Suprapubic skin (tissue), 4 donors: ENCODE measurements around the gene SCLT1.

Experiments used
- CTCF ChIP-seq, 2 donors: fragments of 200-600 bp in 1 of 2; fragments of 450-650 bp in 1 of 2; sonication (generic) in 1 of 2; IDR thresholded peaks; one replicate each; pipeline ENCODE4 v1.5.1; 2016 to 2019; ENCODE audit warnings: antibody characterized with exemption in 2 of 2, mild to moderate bottlenecking in 1 of 2, moderate library complexity in 1 of 2
- POLR2A ChIP-seq, 2 donors: fragments of 450-650 bp; IDR thresholded peaks; one replicate each; pipeline ENCODE4 v1.6.1; 2017; ENCODE audit warnings: antibody characterized with exemption in 2 of 2, mild to moderate bottlenecking in 2 of 2, moderate library complexity in 2 of 2
- POLR2AphosphoS5 ChIP-seq, 3 donors: sonication (generic); formaldehyde crosslinking; IDR thresholded peaks; one replicate each; pipeline ENCODE4 v1.6.1; 2017; ENCODE audit warnings: antibody characterized with exemption in 3 of 3

- TF ChIP-seq POLR2A (IDR thresholded peaks at IDR 0.05) (no peak), CTCF (IDR thresholded peaks at IDR 0.05) (no peak), POLR2AphosphoS5 (IDR thresholded peaks at IDR 0.05) (no peak)
Observed at GRCh38 chr4:128854433-128854832, 238.9 kb downstream of the SCLT1 start.
